Limb (tissue), 2 donors: ENCODE data around the gene SLC35F3.
"Not testable (repeated sequence)": the region's sequence is repeated elsewhere in the genome, so short reads cannot be mapped to it uniquely, and the experiment has no call there.

Experiments
- DNase-seq, 2 donors: peaks; one replicate each; pipeline ENCODE4 v3.0.0-alpha.2; 2016; ENCODE audit errors: extremely low spot score in 2 of 2

SLC35F3 gene

DNA sequence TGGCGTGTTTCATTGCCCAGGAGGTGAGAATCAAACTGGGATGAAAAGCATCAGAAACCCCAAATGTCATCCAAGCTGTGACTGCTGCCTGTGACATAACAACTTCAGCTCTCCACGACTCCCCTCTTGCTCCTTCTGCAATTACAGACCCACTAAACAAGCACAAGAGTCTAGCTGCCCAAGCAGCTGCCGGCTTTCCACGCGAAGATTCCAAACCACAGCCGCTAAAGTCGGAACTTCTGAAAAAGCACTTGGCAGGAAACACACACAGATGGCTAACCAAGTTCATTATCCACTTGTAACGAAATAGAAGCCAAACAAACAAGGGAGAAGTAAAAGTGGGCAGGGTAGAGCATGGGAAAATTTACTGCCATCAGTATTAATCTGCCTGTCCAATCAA lies 198.1 kb downstream of the SLC35F3 start:
- DNase-seq: peak; percentile 43 to 84

DNA sequence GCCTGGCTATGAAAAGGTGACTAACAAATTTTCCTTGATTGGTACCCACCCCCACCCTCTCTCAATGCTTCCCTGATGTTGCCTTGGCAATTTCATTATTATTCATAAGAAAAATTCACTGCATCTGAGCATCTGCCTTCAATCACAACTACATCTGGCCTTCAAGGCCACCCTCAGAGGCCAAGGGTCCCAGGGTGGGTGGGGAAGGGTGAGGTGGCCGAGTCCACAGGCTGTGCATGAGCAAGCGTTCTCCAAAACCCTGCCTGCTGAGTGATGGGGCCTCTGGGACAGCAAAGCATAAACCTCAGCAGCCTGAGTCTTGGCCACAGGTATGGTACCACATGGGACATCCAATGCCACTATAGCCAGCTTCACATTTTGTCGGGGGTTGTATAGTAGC lies 198.7 kb downstream of the SLC35F3 start:
- DNase-seq: no peak

DNA sequence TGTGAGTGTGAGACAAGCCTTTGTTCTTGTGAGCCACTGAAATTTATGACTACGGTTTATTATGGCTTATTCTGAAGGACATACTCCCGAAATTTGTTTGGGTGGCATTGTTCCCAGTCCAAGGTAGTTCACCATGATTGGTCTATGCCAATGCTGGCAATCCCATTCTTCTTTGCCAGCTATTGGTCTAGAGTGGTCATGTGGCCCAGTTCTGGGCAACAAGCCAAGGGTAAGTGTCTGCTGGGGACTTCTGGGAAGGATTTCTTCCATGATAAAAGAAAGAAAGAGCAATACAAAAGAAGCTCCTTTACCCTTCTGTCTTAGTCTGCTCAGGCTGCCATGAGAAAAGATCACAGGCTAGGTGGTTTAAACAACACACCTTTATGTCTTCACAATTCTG lies 201.6 kb downstream of the SLC35F3 start:
- no peak for DNase-seq

DNA sequence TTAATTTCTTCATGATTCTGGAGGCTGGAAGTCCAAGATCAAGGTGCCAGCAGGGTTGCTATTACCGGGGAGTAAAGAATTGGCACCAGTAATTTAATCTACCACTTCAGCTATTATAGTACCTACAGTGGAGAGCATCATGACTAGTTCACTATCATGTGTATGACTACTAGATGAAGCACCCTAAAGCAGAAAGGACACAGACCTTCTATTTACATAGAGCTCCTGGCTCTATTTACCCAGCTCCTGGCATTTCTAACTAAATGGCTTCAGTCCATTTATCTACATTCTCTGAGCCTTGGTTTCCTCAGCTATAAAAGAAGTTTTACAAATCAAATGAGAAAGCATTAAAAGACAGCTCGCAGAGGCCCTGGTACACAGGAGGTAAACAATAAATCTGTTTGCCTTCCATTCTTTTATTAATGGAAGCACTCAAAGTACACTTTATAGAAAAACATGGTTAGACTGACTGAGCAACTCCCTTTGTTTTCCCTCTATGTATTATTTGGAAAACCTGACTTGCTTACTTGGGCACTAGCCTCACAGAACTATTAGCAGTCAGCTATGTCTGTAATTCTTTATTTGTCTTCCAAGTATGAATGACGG lies 203.0 kb downstream of the SLC35F3 start:
- no peak for DNase-seq

DNA sequence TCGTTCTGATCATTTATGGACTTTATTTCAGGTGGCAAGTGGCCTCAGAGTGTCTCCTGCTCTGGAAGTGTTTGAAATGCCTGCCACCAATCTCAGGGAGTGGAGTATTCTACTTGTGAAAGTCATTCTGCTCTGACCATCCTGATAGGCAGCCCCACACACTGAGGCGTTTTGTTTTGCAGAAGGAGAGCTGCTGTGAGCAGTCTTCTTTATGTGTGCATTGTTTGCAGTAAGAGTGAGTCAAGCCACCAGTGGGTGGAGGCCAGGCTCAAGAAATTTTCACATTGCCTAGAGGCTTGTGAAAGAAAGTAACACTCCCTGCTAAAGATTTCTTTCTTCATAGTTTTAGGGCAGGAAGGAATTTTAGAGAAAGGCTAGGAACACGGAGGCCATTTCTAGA lies 204.4 kb downstream of the SLC35F3 start:
- DNase-seq: no peak

DNA sequence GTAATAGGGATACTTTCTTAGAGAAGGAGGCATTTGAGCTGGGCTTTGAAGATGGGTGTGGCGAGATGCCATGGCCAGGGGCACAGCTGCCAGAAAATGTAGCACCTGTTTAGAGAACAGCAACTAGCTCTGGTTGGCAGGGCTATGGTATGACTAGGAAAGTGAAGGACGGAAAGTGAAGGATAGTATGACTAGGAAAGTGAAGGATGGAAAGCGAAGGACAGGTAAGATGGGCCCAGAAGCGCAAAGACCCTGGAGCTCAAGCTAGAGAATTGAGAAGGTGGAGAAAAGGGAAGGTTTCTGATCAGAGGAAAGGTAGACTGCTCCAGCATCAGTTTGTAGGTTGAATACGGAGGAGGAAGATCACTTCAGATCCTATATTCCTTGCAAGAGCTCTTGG lies 205.4 kb downstream of the SLC35F3 start:
- DNase-seq: no peak

DNA sequence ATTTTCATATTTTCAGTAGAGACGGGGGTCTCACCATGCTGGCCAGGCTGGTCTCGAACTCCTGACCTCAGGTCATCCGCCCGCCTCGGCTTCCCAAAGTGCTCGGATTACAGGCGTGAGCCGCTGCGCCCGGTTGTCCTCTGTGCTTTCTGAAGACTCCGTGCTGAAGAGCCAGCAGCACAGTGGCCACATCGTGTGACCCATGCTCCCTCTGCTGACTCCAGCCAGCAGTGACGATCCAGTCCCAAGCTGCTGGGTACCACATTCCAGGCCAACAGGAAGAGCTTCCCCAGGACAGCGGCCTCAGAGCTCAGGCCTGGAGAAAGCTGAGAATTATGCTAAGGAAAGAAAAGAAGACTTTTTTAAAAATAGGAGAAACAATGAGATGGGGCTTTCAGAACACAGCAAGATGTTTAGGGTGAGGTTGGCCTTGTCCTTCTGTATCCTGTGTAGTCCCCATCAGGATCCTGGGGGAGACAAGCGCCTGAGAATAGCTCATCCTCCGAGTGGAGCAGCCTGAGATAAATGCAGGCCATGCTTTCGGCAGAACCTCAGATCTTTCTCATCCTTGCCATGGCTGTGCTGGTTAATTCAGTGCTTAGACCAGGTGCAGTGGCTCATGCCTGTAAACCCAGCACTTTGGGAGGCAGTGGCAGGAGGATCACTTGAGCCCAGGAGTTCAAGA lies 207.1 kb downstream of the SLC35F3 start:
- DNase-seq: peak in 1 of 2 donors; percentile 45

DNA sequence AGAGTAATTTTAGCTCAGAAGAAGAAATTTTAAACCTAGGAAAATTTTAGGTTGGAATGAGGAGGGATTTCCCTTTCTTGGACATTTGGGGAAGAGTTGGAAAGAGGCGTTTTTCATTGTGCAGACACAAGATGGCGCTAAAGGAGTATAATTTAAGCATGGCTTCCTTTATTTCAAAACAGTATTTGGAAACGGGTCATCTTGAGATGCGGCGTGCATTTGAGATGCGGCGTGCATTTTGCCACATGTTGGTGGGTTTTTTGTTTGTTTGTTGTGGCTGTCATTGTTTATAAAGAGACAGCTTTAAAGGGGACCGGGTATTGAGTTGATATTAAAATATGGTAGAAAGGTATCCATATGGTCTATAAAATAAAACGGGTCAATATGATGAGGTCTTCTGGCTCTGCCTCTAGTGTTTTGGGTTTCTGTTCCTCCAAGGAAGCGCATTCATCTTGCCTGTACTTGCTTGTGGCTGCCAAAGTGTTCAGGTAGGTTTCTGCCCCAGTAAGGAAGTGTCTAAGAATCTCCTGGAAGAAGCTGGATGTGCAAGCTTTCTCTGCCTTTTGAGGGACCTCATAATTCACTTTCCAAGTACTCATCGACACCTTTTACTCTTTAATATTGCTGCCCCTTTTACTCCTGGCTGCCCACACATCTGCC lies 210.3 kb downstream of the SLC35F3 start:
- peak; percentile 49 to 81 for DNase-seq

DNA sequence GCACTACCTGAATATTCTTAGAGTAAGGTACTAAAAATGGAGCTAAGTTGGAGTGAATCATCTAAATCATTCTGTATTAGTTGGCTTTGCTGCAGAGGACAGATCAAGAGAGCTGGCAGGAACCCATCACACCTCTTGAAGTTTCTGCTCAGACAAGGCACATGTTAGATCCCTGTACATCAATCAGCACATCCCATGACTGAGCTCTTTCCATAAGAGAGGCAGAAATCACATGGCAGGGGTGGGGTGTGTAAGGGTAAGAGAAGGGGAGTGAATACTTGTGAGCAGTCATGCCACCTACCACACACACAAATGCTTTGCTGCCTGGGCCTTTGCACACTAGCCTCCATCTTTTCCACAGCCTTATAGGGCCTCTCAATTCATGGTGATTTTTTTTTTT lies 214.4 kb downstream of the SLC35F3 start:
- no peak for DNase-seq

DNA sequence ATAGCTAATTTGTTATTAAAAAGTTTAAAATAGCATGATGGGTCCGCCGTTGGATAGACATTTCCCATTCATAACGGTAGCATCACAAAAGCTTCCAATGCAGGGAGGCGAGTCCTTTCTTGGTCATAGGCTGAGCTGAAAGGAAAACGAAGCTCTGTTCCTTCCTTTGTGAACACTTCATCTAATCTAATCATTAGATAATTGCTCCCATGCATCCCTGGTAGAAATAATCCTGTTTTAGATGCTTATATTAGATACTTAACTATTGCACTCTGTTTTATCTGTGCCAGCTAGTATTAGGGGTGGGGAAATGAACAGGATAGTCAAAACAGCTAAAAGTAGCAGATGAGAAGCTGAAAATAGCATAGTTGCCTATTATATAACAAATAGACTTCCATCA lies 215.0 kb downstream of the SLC35F3 start:
- no peak for DNase-seq

DNA sequence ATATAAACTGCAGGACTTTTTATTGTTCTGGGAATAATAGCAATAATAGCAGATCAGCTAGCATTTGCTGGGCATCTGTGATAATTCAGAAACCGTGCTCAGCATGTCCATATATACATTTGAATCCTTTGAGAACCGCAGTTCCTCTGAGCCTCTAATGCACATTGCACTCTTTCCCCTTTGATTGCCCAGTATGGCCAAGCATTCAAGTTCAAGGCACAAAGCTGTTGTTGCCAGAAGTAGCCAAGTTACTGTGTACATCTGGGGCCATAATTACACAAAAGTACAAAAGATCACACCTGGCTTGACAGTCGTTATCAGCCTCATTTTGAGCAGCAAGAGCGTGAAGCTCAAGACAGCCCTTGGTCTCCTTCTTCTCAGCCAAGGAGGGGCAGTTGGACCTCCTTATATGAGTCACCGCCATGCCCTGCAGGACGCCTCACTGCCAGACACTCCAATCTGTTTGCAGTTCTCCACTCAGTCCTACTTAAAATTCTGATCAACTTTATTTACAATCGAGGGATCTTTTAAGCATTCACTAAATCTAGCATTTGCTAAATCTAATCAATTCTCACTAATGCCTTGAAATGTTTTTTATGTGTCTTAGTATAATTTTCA lies 216.0 kb downstream of the SLC35F3 start:
- no peak for DNase-seq

DNA sequence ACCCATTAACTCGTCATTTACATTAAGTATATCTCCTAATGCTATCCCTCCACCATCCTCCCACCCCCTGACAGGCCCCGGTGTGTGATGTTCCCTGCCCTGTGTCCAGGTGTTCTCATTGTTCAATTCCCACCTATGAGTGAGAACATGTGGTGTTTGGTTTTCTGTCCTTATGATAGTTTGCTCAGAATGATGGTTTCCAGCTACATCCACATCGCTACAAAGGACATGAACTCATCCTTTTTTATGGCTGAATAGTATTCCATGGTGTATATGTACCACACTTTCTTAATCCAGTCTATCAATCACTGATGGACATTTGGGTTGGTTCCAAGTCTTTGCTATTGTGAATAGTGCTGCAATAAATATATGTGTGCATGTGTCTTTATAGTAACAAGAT lies 217.2 kb downstream of the SLC35F3 start:
- not testable (repeated sequence) for DNase-seq

DNA sequence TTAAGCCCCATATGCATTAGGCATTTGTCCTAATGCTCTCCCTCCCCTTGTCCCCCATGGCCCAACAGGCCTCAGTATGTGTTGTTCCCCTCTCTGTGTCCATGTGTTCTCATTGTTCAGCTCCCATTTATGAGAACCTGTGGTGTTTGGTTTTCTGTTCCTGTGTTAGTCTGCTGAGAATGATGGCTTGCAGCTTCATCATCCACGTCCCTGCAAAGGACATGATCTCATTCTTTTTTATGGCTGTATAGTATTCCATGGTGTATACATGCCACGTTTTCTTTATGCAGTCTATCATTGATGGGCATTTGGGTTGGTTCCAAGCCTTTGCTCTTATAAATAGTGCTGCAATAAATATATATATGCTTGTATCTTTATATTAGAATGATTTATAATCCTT lies 218.1 kb downstream of the SLC35F3 start:
- DNase-seq: not testable (repeated sequence)

DNA sequence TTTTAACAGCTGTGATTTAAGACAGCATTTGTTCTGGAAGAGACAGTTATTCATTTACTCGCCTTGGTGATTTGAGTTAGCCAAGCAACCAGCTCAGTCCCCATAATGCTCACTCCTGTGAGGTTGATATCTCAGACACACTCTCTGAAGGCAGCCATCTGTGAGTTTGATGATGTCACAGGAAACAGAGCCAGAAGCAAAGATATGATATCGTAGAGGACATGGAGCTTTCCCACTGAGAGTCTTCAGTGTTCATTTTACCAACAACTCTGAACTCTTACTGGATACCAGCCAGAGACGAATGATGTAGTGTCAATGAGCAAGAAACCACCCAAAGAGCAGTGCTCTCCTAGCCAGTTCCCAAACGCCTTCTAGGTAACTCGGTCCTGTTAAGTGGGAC lies 219.4 kb downstream of the SLC35F3 start:
- DNase-seq: peak in 1 of 2 donors; percentile 13

DNA sequence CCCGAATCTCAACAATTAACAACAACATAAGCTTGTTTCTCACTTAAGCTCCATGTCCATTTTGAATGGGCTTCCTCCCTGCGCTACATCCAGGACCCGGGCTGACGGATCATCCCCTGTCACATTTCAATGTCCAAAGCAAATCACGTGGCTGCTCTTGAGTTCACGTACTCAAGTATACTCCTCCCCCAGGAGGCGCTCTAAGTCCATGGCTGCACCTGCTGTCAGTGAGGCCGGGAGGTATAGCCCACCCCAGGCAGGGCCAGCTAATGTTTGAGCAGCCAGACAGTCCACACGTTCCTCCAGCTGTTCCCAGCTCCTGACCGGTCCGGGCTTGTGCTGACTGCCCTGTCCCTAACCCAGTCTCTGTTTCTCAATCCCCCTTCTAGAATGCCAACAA lies 220.8 kb downstream of the SLC35F3 start:
- peak in 1 of 2 donors; percentile 54 for DNase-seq

DNA sequence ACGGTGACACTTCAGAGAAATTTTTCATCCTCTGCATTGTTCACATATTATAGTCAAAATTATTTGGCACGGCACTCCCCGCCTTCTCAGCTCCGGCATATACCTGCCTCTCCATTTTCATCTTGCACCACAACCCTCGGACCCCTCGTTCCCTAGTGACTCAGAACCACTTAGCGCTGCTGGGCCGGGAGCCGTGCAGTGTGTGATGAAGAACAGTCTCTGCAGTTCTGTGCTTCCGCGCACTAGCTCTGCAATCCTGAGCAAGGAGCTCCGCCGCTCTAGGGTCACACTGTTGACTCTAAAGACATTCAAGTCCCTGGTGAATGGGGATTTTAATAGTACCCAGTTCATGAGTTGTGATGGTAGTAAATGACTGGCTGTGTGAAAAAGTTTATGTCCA lies 221.2 kb downstream of the SLC35F3 start:
- DNase-seq: no peak

DNA sequence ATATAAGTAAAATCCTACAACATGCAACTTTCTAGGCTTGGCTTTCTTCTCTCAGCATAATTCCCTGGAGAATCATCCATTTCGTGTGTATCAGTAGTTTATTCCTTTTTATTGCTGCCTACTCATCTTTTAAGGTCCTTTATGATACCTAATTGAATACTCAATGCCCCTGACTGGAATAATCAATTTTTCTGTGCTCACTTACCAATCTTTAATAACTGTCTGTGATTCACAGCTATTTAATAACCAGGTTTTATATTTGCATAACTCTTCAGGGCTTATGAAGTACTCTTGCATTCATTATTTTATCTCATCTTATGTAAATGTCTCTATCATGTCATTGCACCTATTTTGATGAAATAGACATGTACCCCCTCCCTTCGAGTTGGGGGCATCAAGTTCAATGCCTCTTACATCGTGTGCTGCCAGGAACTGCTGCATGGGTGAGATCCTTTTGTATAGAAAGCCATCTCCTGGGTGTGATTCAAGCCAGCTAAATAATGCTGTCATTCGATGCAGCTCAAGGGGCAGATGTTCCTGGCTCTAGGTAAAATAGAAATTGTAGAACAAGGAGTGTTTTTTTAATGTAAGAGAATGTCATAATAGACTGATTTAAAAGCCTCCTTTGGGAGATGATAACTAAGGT lies 222.7 kb downstream of the SLC35F3 start:
- DNase-seq: no peak

DNA sequence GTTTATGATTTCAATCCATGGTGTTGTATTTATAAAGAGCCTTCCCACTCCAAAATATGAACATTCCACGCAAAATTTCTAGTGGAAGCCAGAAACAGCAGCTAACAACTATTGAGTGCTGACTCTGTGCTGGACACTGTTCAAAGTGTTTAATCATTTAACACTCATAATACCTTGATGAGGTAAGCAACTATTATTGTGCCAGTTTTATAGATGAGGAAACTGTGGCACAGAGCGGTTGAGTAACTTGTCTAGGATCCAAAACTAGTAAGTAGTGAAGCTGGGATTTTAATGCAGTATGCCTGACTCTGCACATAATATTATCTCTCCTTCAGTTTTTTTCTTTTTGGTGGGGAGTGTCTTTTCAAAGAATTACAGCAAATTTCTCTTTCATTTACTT lies 228.3 kb downstream of the SLC35F3 start:
- DNase-seq: no peak

DNA sequence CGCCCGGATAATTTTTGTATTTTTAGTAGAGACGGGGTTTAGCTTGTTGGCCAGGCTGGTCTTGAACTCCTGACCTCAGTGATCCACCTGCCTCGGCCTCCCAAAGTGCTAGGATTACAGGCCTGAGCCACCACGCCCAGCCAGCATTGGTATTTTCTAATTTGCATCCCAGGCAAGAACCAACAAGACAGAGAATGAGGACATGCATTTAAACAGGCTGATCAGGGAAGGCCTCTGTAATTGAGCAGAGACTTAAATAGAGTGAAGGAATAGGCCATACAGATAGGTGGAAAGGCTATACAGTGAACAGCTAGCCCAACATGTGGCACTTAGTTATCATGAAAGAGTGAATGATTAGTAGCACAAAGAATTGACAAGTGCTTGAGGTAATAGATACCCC lies 230.4 kb downstream of the SLC35F3 start:
- no peak for DNase-seq

DNA sequence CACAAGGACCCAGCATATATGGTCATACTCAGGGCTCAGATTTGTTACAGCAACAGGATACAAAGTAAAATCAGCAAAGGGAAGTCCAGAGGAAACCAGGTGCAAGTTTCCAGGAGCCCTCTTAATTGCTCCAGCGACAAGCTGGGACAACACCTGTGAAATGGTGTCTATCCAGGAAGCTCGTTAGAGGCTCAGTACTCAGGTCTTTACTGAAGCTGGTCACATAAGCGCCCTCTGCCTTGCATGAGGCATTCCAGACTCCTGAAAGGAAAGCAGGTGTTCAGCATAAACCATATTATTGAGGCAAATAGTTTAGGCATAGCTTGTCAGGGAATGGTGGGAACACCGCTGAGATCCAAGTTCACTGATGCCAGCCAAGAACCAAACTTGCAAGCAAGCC lies 231.0 kb downstream of the SLC35F3 start:
- no peak for DNase-seq

DNA sequence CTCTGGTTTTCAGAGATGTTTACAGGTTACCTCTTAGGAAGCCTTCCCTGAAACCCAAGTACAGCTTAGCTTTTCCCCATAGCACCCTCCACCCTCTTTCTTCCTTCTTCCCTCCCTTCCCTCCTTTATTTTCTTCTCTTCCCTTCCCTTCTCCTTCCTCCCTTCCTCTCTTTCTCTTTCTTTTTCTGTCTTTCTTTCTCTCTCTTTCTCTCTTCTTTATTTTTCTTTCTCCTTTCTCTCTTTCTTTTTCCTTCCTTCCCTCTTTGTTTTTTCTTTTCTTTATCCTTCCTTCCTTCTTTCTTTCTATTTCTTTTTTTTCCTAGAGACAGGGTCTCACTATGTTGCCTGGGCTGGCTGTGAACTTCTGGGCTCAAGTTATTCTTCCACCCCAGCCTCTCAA lies 231.6 kb downstream of the SLC35F3 start:
- no peak for DNase-seq

DNA sequence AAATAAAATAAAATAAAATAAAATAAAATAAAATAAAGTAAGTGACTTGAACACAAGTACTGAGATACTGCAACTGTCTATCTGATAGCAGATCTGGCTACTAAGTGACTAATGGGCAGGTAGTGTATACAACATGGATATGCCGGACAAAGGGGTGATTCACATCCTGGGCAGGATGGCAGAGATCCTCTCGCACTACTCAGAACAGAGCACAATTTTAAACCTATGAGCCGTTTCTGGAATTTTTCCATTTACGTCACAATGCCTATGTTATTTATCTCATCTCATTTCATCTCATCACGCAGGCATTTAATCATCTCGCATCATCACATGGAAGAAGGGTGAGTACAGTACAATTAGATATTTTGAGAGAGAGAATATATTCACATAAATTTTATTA lies 235.5 kb downstream of the SLC35F3 start:
- no peak for DNase-seq
